Type B pancreatic cell (in vitro differentiated cells): ENCODE results near the gene CDH1. TPM values are rescaled to one million over a fixed set of nuclear protein-coding genes. Genes with fewer than 3 reads are reported as not detected.

Experiments
- DNase-seq: peaks from one replicate; pipeline ENCODE4 v3.0.0; 2021; ENCODE audit warnings: mixed read lengths; ENCODE audit not compliant: unreplicated experiment; ENCODE audit errors: extremely low spot score
- H3K27ac Mint-ChIP-seq: 2 replicates; pipeline ENCODE4 v1.8.0; 2021; ENCODE audit warnings: mild to moderate bottlenecking, mixed read lengths
- H3K27me3 Mint-ChIP-seq: 2 replicates; pipeline ENCODE4 v1.8.0; 2021; ENCODE audit warnings: mixed read lengths
- H3K36me3 Mint-ChIP-seq: 2 replicates; pipeline ENCODE4 v1.8.0; 2021; ENCODE audit warnings: mixed read lengths
- H3K4me1 Mint-ChIP-seq: one replicate; pipeline ENCODE4 v1.8.0; 2021; ENCODE audit warnings: mixed read lengths; ENCODE audit not compliant: unreplicated experiment
- H3K4me3 Mint-ChIP-seq: 2 replicates; pipeline ENCODE4 v1.8.0; 2021; ENCODE audit warnings: mild to moderate bottlenecking, mixed read lengths
- H3K9me3 Mint-ChIP-seq: 2 replicates; pipeline ENCODE4 v1.8.0; 2021; ENCODE audit warnings: mixed read lengths
- total RNA-seq: library from RNA; stranded (reverse); gene quantifications from 2 replicates; pipeline ENCODE4 v1.2.1, GENCODE V29; 2021; ENCODE audit warnings: low replicate concordance
- TF ChIP-seq, protein P1 (sequence below): fragments of 200-600 bp; sonication (generic); conservative IDR thresholded peaks from 2 replicates; pipeline ENCODE4 v1.5.0; 2021; ENCODE audit warnings: antibody characterized with exemption, mild to moderate bottlenecking

CDH1 gene
- total RNA-seq, 1 donor from 2014 or later = 190 TPM

DNA sequence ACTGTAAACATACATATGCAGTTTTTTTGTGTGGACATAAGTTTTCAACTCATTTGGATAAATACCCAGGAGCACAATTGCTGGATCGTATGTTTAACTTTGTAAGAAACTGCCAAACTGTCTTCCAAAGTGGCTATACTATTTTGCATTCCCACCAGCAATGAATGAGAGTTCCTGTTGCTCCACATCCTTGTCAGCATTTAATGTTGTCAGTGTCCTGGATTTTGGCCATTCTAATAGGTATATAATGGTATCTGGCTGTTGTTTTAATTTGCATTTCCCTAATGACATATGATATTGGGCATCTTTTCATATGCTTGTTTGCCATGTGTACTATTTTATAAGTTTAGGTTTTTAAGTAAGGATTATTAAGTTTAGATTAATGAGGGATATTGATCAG is 120.4 kb downstream of the CDH1 start:
- H3K27ac Mint-ChIP-seq = no peak overlapping the region
- H3K27me3 Mint-ChIP-seq = no peaks in the 10 kb centered on the region
- H3K4me3 Mint-ChIP-seq = no peak overlapping the region
- H3K4me1 Mint-ChIP-seq = no peaks in the 10 kb centered on the region
- DNase-seq = no peak
- TF ChIP-seq, protein P1, sequence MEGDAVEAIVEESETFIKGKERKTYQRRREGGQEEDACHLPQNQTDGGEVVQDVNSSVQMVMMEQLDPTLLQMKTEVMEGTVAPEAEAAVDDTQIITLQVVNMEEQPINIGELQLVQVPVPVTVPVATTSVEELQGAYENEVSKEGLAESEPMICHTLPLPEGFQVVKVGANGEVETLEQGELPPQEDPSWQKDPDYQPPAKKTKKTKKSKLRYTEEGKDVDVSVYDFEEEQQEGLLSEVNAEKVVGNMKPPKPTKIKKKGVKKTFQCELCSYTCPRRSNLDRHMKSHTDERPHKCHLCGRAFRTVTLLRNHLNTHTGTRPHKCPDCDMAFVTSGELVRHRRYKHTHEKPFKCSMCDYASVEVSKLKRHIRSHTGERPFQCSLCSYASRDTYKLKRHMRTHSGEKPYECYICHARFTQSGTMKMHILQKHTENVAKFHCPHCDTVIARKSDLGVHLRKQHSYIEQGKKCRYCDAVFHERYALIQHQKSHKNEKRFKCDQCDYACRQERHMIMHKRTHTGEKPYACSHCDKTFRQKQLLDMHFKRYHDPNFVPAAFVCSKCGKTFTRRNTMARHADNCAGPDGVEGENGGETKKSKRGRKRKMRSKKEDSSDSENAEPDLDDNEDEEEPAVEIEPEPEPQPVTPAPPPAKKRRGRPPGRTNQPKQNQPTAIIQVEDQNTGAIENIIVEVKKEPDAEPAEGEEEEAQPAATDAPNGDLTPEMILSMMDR = no peak
- H3K36me3 Mint-ChIP-seq = peaks cover 3% of the 10 kb centered on the region
- no peaks in the 10 kb centered on the region for H3K9me3 Mint-ChIP-seq

DNA sequence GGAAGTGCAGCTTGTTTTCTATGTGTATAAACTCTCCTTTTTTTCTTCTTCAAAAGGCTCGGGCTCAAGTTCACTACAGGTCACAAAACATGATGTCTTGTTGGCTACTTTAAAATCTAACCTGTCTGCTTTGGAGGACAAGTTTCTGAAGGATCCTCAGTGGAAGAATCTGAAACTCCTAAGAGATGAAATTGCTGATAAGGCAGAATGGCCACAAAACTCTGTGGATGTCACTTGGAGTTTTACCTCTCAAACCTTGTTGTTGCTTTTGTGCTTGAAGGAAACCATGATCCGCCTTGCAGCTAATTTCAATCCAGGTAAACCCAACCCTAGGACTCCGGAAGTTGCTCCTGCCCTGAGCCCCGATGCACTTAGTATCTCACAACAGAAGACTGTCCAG is 122.7 kb downstream of the CDH1 start:
- Mint-ChIP-seq H3K36me3 (peaks cover 3% of the 10 kb centered on the region), H3K9me3 (no peaks in the 10 kb centered on the region), H3K4me1 (no peaks in the 10 kb centered on the region), H3K27me3 (no peaks in the 10 kb centered on the region), H3K27ac (no peak overlapping the region), H3K4me3 (no peak overlapping the region)
- no peak for DNase-seq
- TF ChIP-seq, protein P1 = no peak

DNA sequence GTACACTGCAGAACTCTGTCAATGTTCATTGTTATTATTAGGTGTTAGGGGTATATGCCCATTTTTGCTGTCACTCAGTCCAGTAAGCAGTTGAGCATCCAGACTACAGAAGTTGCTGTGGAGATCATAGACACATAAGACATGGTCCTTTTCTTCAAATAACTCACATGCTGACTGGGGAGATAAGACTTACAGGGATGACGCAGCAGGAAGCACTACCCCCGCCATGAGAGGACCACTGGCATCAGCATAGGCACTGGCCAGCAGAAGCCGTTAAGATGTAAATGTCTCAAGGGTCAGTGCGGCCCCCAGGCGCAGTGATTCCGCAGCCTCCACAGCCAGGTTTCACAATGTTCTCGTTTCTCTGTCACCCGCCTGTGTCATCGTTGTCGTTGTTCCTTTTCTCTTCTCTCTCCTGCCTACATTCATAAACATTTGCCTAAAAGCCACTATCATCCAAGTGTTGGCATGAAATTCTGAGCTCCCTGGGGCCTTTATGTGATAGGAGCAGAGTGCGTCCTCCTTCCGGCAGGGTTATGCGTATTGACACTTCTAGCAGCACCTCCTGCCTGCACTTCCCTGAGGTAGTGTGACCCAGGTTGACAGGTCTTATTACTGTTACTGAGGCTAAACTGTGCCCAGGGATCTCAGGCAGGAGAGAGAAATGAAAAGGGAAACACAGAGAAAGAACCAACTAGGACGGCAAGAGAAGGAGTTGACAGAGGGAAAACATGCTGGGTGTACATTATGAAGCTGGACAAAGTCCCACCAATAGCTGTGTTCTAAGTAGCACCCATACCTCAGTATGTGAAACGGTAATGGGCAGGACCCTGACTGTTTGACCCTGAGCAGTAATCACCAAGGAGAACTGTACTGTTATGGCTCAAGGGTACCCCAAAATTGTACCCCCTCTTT is 124.1 kb downstream of the CDH1 start:
- H3K9me3 Mint-ChIP-seq = no peaks in the 10 kb centered on the region
- no peak for DNase-seq
- peaks cover 3% of the 10 kb centered on the region for H3K36me3 Mint-ChIP-seq
- no peaks in the 10 kb centered on the region for H3K4me1 Mint-ChIP-seq
- TF ChIP-seq, protein P1 = no peak
- no peak overlapping the region for H3K27ac Mint-ChIP-seq
- no peak overlapping the region for H3K4me3 Mint-ChIP-seq
- H3K27me3 Mint-ChIP-seq = no peaks in the 10 kb centered on the region

DNA sequence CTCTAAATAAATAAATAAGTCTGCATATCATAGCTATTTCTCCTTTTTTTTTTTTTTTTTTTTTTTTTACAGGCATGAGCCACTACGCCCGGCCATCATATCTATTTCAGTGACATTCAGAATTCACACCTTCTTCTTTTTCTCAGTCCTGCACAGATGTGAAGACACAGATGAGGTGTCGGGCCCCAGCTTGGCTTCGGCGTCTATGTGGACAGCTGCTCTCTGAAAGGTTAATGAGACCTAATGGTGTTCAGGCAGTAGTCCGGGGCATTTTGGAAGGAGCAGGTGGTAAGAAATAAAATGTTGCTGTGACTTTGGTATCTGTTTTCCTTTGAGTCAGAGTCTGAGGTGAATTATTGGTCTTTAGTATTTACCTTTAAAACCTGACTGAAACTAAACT is 129.8 kb downstream of the CDH1 start:
- no peaks in the 10 kb centered on the region for H3K27me3 Mint-ChIP-seq
- no peak overlapping the region for H3K4me3 Mint-ChIP-seq
- peaks cover 3% of the 10 kb centered on the region for H3K36me3 Mint-ChIP-seq
- H3K9me3 Mint-ChIP-seq = no peaks in the 10 kb centered on the region
- no peaks in the 10 kb centered on the region for H3K4me1 Mint-ChIP-seq
- no peak for DNase-seq
- H3K27ac Mint-ChIP-seq = no peak overlapping the region
- TF ChIP-seq, protein P1 = no peak

DNA sequence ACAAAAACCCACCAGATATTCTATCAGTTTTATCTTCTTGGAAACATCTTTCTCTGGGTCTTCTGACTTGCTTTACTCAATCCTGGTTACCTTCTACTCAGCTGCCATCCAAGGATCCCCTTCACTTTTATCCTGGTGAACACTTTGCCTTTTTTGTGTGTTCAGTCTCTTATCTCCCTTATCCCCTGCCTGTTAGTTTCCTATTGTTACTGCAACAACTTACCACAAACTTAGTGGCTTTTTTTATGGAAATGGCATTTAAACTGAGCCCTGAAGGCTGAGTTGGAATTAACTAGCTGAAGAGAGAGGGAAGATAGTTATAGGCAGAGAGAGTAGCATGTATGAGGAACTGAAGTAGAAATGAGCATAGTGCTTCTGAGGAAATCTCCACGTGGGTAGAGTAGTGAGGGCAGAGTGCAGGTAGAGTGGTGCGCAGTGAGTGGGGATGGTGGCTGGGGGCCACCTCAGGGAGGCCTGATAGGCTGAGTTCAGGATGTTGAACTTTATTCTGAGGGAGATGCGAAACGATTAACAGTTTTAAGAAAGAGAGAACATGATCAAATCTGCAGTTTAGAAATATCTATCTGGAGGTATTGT is 132.5 kb downstream of the CDH1 start:
- no peaks in the 10 kb centered on the region for H3K9me3 Mint-ChIP-seq
- H3K4me1 Mint-ChIP-seq = no peaks in the 10 kb centered on the region
- H3K36me3 Mint-ChIP-seq = peaks cover 3% of the 10 kb centered on the region
- no peaks in the 10 kb centered on the region for H3K27me3 Mint-ChIP-seq
- H3K4me3 Mint-ChIP-seq = no peak overlapping the region
- TF ChIP-seq, protein P1 = no peak
- no peak overlapping the region for H3K27ac Mint-ChIP-seq
- no peak for DNase-seq
